BLaER1 treated with 17β-estradiol and CSF1 and Interleukin-3, amounts not matched to agents 10 nM and 100 nM (cell line): Measurements from ENCODE around the gene ISG15.

Source experiments
- H3K27ac ChIP-seq, 11 experiments: shearing (Covaris generic); formaldehyde crosslinking; 2 replicates each; pipeline ENCODE4 v1.8.1; 2022
- H3K27me3 ChIP-seq, 11 experiments: shearing (Covaris generic); formaldehyde crosslinking; 2 replicates each; pipeline ENCODE4 v1.8.1; 2022
- H3K36me3 ChIP-seq, 11 experiments: shearing (Covaris generic); formaldehyde crosslinking; 2 replicates each; pipeline ENCODE4 v1.8.1; 2022
- H3K4me1 ChIP-seq, 10 experiments: shearing (Covaris generic); formaldehyde crosslinking; 2 replicates each; pipeline ENCODE4 v1.8.1; 2022
- H3K4me2 ChIP-seq, 11 experiments: shearing (Covaris generic); formaldehyde crosslinking; 2 replicates each; pipeline ENCODE4 v1.8.1; 2022
- H3K4me3 ChIP-seq, 10 experiments: shearing (Covaris generic); formaldehyde crosslinking; 2 replicates each; pipeline ENCODE4 v1.8.1; 2022
- H3K9ac ChIP-seq, 11 experiments: shearing (Covaris generic); formaldehyde crosslinking; 2 replicates each; pipeline ENCODE4 v1.8.1; 2022
- H3K9me3 ChIP-seq, 11 experiments: shearing (Covaris generic); formaldehyde crosslinking; replicated peaks in 1 of 11; 2 replicates each; pipeline ENCODE4 v1.8.1; 2022
- H4K20me1 ChIP-seq, 11 experiments: shearing (Covaris generic); formaldehyde crosslinking; 2 replicates each; pipeline ENCODE4 v1.8.1; 2022
- Cebpa-rat ChIP-seq, 11 experiments: shearing (Covaris generic); IDR thresholded peaks; 2 replicates each; pipeline ENCODE4 v1.8.1; 2022

ISG15 gene

DNA sequence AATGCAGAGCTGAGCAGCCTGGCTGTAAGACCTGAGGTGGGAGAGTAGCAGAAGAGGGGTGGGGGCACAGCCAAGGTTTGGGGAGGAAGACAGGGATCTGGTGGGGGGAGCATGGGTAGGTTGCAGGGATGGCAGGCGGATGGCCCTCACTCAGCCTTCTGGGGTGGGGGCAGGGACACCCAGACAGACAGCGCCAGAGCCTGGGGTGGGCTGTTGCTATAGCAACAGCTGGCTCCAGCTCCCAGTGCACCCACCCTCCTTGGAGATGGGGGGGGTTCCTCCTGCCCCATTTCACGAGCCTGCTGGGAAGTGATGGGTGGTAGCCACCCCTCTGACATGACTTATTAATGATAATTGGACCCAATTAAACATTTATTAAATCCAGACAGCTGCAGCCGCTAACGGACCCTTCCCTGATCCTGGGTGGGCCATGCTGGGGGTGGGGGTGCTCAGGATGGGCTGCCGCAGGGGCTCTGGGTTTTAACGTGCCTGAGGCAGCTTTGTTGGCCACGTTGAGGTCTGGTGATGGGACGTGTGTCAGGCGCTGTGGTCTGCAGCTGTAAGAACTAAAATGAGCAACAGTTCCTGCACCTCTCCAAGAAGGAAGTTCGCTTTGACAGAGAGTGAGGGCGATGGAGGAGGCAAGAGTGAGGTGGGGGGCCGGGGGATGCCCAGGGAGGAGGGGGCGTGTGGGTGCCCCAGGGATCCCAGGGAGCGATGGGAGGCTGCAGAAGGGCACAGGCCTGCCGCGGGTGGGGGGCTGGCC, 26.0 kb downstream of the ISG15 start:
- H3K36me3 ChIP-seq: peaks cover 0 to 34% (median 8%) of the 10 kb centered on the region in 11 experiments; a peak in 7 of 22 replicates
- H3K27ac ChIP-seq: 0 out of 22 replicates have a peak overlapping the region, but pooled peaks of 1 of the 11 experiments have one; percentile 13
- H3K27me3 ChIP-seq: peaks cover 20 to 58% (median 24%) of the 10 kb centered on the region in 11 experiments
- peak overlapping the region in 7 of 11 experiments; percentile 50 to 71 (median 58); a peak in 11 of 22 replicates for H3K9ac ChIP-seq
- H3K9me3 ChIP-seq: no peaks in the 10 kb centered on the region
- no peak for TF ChIP-seq Cebpa-rat (IDR thresholded peaks at IDR 0.05)
- H3K4me1 ChIP-seq: peaks cover 33 to 59% (median 55%) of the 10 kb centered on the region in 10 experiments
- peak overlapping the region in 7 of 10 experiments; percentile 44 to 69 (median 57); a peak in 12 of 20 replicates for H3K4me3 ChIP-seq
- H4K20me1 ChIP-seq: peaks cover 51 to 96% (median 78%) of the 10 kb centered on the region in 11 experiments; a peak in 21 of 22 replicates
- H3K4me2 ChIP-seq: peak overlapping the region; percentile 98 to 100 (median 100)

DNA sequence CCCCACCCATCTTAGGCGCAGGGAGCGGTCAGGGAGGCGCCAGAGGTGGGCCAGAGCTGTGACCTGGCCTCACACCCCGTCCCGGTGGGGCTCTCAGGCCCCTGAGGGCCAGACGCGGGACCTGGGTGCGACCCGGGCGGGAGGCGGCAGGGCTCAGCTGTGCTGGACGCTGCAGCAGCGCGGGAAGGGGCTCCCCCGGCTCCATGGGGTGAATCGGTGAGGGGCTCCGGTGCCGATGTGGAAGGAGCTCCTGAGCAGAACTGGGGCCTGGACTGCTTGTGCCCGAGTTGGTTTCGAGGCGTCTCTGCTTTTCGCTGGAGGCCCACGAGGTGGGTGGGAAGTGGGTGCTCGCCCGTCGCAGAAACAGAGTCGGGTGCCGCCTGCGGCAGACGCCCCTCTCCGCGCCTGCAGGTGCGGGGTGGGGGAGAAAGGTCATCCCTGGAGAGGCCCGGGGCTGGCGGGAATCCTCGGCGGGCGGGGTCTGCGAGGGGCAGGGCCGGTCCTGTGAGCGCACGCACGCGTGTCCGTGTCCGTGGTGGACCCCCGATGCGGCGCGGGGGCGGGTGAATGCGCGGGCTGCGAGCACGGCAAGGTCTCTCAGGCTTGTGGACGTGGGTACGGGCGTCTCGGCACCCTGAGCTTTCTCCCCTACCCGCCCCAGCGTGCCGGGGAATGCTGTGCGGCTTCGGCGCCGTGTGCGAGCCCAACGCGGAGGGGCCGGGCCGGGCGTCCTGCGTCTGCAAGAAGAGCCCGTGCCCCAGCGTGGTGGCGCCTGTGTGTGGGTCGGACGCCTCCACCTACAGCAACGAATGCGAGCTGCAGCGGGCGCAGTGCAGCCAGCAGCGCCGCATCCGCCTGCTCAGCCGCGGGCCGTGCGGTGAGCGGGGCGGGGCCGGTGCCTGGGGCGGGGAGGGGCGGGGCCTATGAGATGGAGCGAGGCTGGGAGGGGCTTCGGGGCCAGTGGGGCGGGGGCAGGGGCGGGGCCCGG, 27.0 kb downstream of the ISG15 start:
- peak overlapping the region in 10 of 11 experiments; percentile 7 to 71 (median 56); a peak in 17 of 22 replicates for H3K9ac ChIP-seq
- H3K36me3 ChIP-seq: peaks cover 0 to 42% (median 13%) of the 10 kb centered on the region in 11 experiments; a peak in 10 of 22 replicates
- peaks cover 11 to 49% (median 16%) of the 10 kb centered on the region in 11 experiments; a peak in 19 of 22 replicates for H3K27me3 ChIP-seq
- peak overlapping the region; percentile 98 to 100 (median 100) for H3K4me2 ChIP-seq
- H3K9me3 ChIP-seq: no peaks in the 10 kb centered on the region
- H4K20me1 ChIP-seq: peaks cover 46 to 96% (median 71%) of the 10 kb centered on the region in 11 experiments; a peak in 21 of 22 replicates
- no peak for TF ChIP-seq Cebpa-rat (IDR thresholded peaks at IDR 0.05)
- peaks cover 32 to 55% (median 51%) of the 10 kb centered on the region in 10 experiments for H3K4me1 ChIP-seq
- peak overlapping the region; percentile 44 to 69 (median 56) for H3K4me3 ChIP-seq
- peak overlapping the region in 4 of 11 experiments; percentile 13 to 32 (median 26); a peak in 5 of 22 replicates for H3K27ac ChIP-seq

DNA sequence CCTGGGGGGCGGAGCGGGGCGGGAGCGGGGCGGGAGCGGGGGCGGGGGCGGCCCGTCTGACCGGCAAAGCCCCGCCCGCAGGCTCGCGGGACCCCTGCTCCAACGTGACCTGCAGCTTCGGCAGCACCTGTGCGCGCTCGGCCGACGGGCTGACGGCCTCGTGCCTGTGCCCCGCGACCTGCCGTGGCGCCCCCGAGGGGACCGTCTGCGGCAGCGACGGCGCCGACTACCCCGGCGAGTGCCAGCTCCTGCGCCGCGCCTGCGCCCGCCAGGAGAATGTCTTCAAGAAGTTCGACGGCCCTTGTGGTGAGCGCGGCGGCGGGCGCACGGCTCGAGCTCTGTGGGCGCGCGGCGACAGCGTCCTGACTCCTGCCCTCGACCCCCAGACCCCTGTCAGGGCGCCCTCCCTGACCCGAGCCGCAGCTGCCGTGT, 27.8 kb downstream of the ISG15 start:
- Histone ChIP-seq H3K4me2 (peak overlapping the region in 4 of 11 experiments; percentile 20 to 58 (median 40); a peak in 8 of 22 replicates), H3K27ac (no peak overlapping the region), H3K27me3 (peaks cover 8 to 41% (median 11%) of the 10 kb centered on the region in 11 experiments; a peak in 18 of 22 replicates), H3K4me1 (peaks cover 32 to 50% (median 45%) of the 10 kb centered on the region in 10 experiments), H4K20me1 (peaks cover 39 to 95% (median 64%) of the 10 kb centered on the region in 11 experiments; a peak in 21 of 22 replicates), H3K9ac (no peak overlapping the region), H3K9me3 (no peaks in the 10 kb centered on the region), H3K4me3 (no peak overlapping the region), H3K36me3 (peaks cover 0 to 48% (median 18%) of the 10 kb centered on the region in 11 experiments; a peak in 11 of 22 replicates)
- no peak for TF ChIP-seq Cebpa-rat (IDR thresholded peaks at IDR 0.05)

DNA sequence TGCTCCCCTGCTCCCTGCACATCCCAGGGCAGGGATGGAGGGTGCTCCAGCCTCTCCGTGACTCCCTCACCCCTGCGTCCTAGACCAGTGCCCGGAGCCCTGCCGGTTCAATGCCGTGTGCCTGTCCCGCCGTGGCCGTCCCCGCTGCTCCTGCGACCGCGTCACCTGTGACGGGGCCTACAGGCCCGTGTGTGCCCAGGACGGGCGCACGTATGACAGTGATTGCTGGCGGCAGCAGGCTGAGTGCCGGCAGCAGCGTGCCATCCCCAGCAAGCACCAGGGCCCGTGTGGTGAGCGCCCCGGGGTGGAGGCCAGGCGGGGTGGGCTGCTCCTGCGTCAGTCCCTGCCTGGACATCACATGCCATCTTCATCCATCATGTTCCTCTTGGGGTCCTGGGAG, 28.6 kb downstream of the ISG15 start:
- Histone ChIP-seq H3K27ac (no peak overlapping the region), H3K9ac (no peak overlapping the region; a peak in 1 of 22 replicates), H3K27me3 (peaks cover 8 to 34% (median 11%) of the 10 kb centered on the region in 11 experiments; a peak in 18 of 22 replicates), H3K9me3 (no peaks in the 10 kb centered on the region), H3K36me3 (peaks cover 0 to 55% (median 21%) of the 10 kb centered on the region in 11 experiments; a peak in 12 of 22 replicates), H3K4me2 (no peak overlapping the region), H3K4me3 (no peak overlapping the region), H4K20me1 (peaks cover 31 to 94% (median 57%) of the 10 kb centered on the region in 11 experiments; a peak in 21 of 22 replicates), H3K4me1 (peaks cover 32 to 43% (median 38%) of the 10 kb centered on the region in 10 experiments)
- no peak for TF ChIP-seq Cebpa-rat (IDR thresholded peaks at IDR 0.05)

DNA sequence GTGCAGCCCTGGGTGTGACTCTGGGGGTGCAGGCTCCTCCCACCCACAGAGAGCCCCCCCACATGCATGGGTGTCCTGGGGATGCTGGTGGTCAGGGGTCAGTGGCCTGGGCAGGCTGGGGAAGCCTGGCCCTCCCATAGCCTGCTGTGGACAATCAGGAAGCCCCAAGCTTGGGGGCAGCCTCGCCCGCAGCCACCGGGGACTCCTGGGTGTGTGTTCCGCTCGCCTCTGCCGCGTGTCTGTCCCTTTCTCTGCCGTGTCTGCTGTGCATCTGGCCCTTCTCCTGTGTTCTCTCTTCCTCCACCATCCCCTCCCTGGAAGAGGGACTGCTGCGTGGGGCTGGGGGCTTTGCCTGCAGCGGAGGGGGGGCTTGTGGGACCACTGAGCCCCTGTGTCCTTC, 29.5 kb downstream of the ISG15 start:
- no peak overlapping the region for H3K4me3 ChIP-seq
- H3K9ac ChIP-seq: no peak overlapping the region
- no peaks in the 10 kb centered on the region for H3K9me3 ChIP-seq
- H3K4me2 ChIP-seq: no peak overlapping the region
- peaks cover 27 to 94% (median 48%) of the 10 kb centered on the region in 11 experiments; a peak in 20 of 22 replicates for H4K20me1 ChIP-seq
- peaks cover 27 to 33% (median 28%) of the 10 kb centered on the region in 10 experiments for H3K4me1 ChIP-seq
- TF ChIP-seq Cebpa-rat (IDR thresholded peaks at IDR 0.05): no peak
- no peak overlapping the region for H3K27ac ChIP-seq
- H3K36me3 ChIP-seq: peaks cover 7 to 64% (median 30%) of the 10 kb centered on the region in 11 experiments; a peak in 13 of 22 replicates
- H3K27me3 ChIP-seq: peaks cover 8 to 25% (median 11%) of the 10 kb centered on the region in 11 experiments; a peak in 18 of 22 replicates

DNA sequence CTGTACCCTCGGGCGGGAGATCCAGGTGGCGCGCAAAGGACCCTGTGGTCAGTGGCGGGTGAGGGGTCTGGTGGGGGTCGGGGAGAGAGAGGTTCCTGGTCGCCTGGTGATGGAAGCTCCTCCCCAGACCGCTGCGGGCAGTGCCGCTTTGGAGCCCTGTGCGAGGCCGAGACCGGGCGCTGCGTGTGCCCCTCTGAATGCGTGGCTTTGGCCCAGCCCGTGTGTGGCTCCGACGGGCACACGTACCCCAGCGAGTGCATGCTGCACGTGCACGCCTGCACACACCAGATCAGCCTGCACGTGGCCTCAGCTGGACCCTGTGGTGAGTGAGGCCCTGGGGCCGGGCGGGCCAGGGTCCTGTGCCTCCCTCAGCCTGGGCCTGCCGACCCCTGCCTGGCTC, 30.1 kb downstream of the ISG15 start:
- H4K20me1 ChIP-seq: peaks cover 21 to 88% (median 42%) of the 10 kb centered on the region in 11 experiments; a peak in 20 of 22 replicates

DNA sequence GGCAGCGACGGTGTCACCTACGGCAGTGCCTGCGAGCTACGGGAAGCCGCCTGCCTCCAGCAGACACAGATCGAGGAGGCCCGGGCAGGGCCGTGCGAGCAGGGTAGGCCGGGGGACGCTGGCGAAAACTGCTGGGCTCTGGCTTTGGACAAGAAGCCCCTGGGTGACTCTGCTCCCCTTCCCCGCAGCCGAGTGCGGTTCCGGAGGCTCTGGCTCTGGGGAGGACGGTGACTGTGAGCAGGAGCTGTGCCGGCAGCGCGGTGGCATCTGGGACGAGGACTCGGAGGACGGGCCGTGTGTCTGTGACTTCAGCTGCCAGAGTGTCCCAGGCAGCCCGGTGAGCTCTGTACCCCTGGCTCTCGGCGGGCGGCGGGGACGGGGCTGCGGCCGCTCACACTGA, 30.6 kb downstream of the ISG15 start:
- Histone ChIP-seq H4K20me1 (peaks cover 17 to 83% (median 37%) of the 10 kb centered on the region in 11 experiments; a peak in 20 of 22 replicates), H3K4me1 (peaks cover 17 to 22% (median 17%) of the 10 kb centered on the region in 10 experiments), H3K36me3 (peaks cover 7 to 66% (median 30%) of the 10 kb centered on the region in 11 experiments; a peak in 13 of 22 replicates), H3K27ac (no peak overlapping the region), H3K4me2 (no peak overlapping the region), H3K4me3 (no peak overlapping the region), H3K9me3 (no peaks in the 10 kb centered on the region), H3K9ac (no peak overlapping the region), H3K27me3 (peaks cover 8 to 17% (median 11%) of the 10 kb centered on the region in 11 experiments; a peak in 18 of 22 replicates)
- TF ChIP-seq Cebpa-rat (IDR thresholded peaks at IDR 0.05): no peak

More for the DNA sequence above, 30.1 kb downstream of the ISG15 start:
- H3K27ac ChIP-seq: no peak overlapping the region
- no peak overlapping the region for H3K9ac ChIP-seq
- peaks cover 8 to 19% (median 11%) of the 10 kb centered on the region in 11 experiments; a peak in 18 of 22 replicates for H3K27me3 ChIP-seq
- no peaks in the 10 kb centered on the region for H3K9me3 ChIP-seq
- H3K4me3 ChIP-seq: no peak overlapping the region
- peaks cover 7 to 66% (median 30%) of the 10 kb centered on the region in 11 experiments; a peak in 13 of 22 replicates for H3K36me3 ChIP-seq
- H3K4me2 ChIP-seq: no peak overlapping the region
- TF ChIP-seq Cebpa-rat (IDR thresholded peaks at IDR 0.05): no peak
- peaks cover 22 to 27% (median 22%) of the 10 kb centered on the region in 10 experiments for H3K4me1 ChIP-seq
